ENCODE data around the gene CLOCK.

DNA sequence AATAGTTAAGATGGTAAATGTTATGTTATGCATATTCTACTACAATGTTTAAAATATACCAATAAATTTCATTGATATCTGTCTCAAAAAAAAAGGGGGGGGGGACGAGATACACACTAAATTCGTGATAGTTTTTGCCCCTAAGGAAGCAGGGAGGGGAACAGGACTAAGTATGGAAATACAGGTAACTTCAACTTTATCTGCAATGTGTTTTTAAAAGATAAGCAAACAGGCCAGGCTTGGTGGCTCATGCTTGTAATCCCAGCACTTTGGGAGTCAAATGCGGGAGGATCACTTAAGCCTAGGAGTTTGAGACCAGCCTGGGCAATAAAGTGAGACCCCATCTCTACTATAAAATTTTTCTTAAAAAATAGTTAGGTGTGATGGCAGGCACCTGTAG lies 13.4 kb upstream of the CLOCK start:
- TF ChIP-seq ZNF394 (tag by site-specific recombination; IDR thresholded peaks at IDR 0.05; ENCODE audit: borderline replicate concordance) (no peak), ZNF626 (tag by site-specific recombination; IDR thresholded peaks at IDR 0.05) (no peak), KLF16 (tag by site-specific recombination; IDR thresholded peaks at IDR 0.05) (no peak), YY1 (tag by site-specific recombination; IDR thresholded peaks at IDR 0.05) (no peak), YY2 (tag by site-specific recombination; IDR thresholded peaks at IDR 0.05) (no peak), OVOL3 (tag by site-specific recombination; IDR thresholded peaks at IDR 0.05) (no peak), KLF8 (tag by site-specific recombination; IDR thresholded peaks at IDR 0.05) (no peak), ZNF76 (tag by site-specific recombination; IDR thresholded peaks at IDR 0.05; ENCODE audit: borderline replicate concordance, low read depth) (no peak), ZNF24 (tag by site-specific recombination; IDR thresholded peaks at IDR 0.05) (no peak), ZNF121 (tag by site-specific recombination; IDR thresholded peaks at IDR 0.05) (no peak), ZNF785 (tag by site-specific recombination; IDR thresholded peaks at IDR 0.05) (no peak)
- TF ChIP-seq, protein P1, sequence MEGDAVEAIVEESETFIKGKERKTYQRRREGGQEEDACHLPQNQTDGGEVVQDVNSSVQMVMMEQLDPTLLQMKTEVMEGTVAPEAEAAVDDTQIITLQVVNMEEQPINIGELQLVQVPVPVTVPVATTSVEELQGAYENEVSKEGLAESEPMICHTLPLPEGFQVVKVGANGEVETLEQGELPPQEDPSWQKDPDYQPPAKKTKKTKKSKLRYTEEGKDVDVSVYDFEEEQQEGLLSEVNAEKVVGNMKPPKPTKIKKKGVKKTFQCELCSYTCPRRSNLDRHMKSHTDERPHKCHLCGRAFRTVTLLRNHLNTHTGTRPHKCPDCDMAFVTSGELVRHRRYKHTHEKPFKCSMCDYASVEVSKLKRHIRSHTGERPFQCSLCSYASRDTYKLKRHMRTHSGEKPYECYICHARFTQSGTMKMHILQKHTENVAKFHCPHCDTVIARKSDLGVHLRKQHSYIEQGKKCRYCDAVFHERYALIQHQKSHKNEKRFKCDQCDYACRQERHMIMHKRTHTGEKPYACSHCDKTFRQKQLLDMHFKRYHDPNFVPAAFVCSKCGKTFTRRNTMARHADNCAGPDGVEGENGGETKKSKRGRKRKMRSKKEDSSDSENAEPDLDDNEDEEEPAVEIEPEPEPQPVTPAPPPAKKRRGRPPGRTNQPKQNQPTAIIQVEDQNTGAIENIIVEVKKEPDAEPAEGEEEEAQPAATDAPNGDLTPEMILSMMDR (tag by site-specific recombination; IDR thresholded peaks at IDR 0.05): no peak
- TF ChIP-seq, protein P2, sequence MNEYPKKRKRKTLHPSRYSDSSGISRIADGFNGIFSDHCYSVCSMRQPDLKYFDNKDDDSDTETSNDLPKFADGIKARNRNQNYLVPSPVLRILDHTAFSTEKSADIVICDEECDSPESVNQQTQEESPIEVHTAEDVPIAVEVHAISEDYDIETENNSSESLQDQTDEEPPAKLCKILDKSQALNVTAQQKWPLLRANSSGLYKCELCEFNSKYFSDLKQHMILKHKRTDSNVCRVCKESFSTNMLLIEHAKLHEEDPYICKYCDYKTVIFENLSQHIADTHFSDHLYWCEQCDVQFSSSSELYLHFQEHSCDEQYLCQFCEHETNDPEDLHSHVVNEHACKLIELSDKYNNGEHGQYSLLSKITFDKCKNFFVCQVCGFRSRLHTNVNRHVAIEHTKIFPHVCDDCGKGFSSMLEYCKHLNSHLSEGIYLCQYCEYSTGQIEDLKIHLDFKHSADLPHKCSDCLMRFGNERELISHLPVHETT (tag by site-specific recombination; IDR thresholded peaks at IDR 0.05): no peak
- TF ChIP-seq, protein P3, sequence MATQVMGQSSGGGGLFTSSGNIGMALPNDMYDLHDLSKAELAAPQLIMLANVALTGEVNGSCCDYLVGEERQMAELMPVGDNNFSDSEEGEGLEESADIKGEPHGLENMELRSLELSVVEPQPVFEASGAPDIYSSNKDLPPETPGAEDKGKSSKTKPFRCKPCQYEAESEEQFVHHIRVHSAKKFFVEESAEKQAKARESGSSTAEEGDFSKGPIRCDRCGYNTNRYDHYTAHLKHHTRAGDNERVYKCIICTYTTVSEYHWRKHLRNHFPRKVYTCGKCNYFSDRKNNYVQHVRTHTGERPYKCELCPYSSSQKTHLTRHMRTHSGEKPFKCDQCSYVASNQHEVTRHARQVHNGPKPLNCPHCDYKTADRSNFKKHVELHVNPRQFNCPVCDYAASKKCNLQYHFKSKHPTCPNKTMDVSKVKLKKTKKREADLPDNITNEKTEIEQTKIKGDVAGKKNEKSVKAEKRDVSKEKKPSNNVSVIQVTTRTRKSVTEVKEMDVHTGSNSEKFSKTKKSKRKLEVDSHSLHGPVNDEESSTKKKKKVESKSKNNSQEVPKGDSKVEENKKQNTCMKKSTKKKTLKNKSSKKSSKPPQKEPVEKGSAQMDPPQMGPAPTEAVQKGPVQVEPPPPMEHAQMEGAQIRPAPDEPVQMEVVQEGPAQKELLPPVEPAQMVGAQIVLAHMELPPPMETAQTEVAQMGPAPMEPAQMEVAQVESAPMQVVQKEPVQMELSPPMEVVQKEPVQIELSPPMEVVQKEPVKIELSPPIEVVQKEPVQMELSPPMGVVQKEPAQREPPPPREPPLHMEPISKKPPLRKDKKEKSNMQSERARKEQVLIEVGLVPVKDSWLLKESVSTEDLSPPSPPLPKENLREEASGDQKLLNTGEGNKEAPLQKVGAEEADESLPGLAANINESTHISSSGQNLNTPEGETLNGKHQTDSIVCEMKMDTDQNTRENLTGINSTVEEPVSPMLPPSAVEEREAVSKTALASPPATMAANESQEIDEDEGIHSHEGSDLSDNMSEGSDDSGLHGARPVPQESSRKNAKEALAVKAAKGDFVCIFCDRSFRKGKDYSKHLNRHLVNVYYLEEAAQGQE (tag by site-specific recombination; IDR thresholded peaks at IDR 0.05): no peak

All from HEK293 (cell line).